ENCODE data around the gene DISC1.

GRCh38 chr1:231970684-231971083 is 344.1 kb downstream of the DISC1 start:
- TF ChIP-seq POLR2A (IDR thresholded peaks at IDR 0.05): no peak
- TF ChIP-seq, protein P1, sequence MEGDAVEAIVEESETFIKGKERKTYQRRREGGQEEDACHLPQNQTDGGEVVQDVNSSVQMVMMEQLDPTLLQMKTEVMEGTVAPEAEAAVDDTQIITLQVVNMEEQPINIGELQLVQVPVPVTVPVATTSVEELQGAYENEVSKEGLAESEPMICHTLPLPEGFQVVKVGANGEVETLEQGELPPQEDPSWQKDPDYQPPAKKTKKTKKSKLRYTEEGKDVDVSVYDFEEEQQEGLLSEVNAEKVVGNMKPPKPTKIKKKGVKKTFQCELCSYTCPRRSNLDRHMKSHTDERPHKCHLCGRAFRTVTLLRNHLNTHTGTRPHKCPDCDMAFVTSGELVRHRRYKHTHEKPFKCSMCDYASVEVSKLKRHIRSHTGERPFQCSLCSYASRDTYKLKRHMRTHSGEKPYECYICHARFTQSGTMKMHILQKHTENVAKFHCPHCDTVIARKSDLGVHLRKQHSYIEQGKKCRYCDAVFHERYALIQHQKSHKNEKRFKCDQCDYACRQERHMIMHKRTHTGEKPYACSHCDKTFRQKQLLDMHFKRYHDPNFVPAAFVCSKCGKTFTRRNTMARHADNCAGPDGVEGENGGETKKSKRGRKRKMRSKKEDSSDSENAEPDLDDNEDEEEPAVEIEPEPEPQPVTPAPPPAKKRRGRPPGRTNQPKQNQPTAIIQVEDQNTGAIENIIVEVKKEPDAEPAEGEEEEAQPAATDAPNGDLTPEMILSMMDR (IDR thresholded peaks at IDR 0.05): no peak

Measured in uterus (tissue), 2 donors.